Coronary artery (tissue), 2 donors: ENCODE measurements around the gene DHRS2.

ENCODE experiments used
- DNase-seq: peaks from one replicate; pipeline ENCODE4 v3.0.0-alpha.2; 2017; ENCODE audit warnings: low spot score
- H3K27ac ChIP-seq, 2 donors: fragments of 200-600 bp; sonication (generic); one replicate each; pipeline ENCODE4 v1.5.1; 2016 to 2019
- H3K4me3 ChIP-seq: fragments of 200-600 bp; sonication (generic); 2 replicates; pipeline ENCODE4 v1.5.1; 2016; ENCODE audit warnings: mild to moderate bottlenecking, moderate library complexity
- CTCF ChIP-seq: fragments of 200-600 bp; sonication (generic); IDR thresholded peaks from one replicate; pipeline ENCODE4 v1.5.1; 2019; ENCODE audit warnings: antibody characterized with exemption

Gene DHRS2

GRCh38 chr14:23601424-23601823 lies 34.7 kb upstream of the DHRS2 start:
- H3K4me3 ChIP-seq = no peak overlapping the region
- TF ChIP-seq CTCF = no peak
- H3K27ac ChIP-seq = no peak overlapping the region
- no peak for DNase-seq

GRCh38 chr14:23601845-23602180 lies 34.4 kb upstream of the DHRS2 start:
- DNase-seq = no peak
- no peak for TF ChIP-seq CTCF
- Histone ChIP-seq H3K4me3 (no peak overlapping the region), H3K27ac (no peak overlapping the region)

GRCh38 chr14:23602181-23603095 lies 33.7 kb upstream of the DHRS2 start:
- no peak overlapping the region for H3K27ac ChIP-seq
- H3K4me3 ChIP-seq = no peak overlapping the region
- DNase-seq = no peak
- TF ChIP-seq CTCF = no peak

GRCh38 chr14:23603103-23603502 lies 33.1 kb upstream of the DHRS2 start:
- Histone ChIP-seq H3K4me3 (no peak overlapping the region), H3K27ac (no peak overlapping the region)
- TF ChIP-seq CTCF = no peak
- no peak for DNase-seq

GRCh38 chr14:23604148-23604547 lies 32.0 kb upstream of the DHRS2 start:
- TF ChIP-seq CTCF = no peak

GRCh38 chr14:23604675-23605170 lies 31.4 kb upstream of the DHRS2 start:
- H3K4me3 ChIP-seq = no peak overlapping the region
- DNase-seq = no peak
- TF ChIP-seq CTCF = no peak
- no peak overlapping the region for H3K27ac ChIP-seq

More at GRCh38 chr14:23604148-23604547, 32.0 kb upstream of the DHRS2 start:
- Histone ChIP-seq H3K27ac (no peak overlapping the region), H3K4me3 (no peak overlapping the region)
- DNase-seq = no peak
